Measurements from ENCODE around the gene HECW1.
A peak's percentile ranks its signal among the peaks of the same experiment; 100 is the strongest.

HECW1 gene

DNA sequence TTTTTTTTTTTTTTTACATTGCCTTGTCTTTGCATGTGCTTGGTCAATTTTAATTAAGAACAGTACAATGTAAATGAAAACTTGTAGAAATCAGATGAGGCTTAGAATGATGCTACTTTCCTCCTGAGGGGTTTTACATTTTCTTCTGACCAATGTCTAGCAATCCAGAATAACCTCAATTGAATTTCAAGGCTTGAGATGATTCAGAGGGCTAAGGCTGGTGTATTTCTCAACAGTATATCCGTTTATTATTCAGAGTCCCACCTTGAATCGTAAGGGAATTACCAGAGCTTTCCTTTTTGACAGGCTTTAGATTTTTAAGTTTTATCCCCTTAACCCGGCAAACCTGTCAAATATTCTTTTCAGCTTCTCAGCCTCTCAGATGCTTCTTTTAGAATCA lies 239.2 kb downstream of the HECW1 start (continued):
- TF ChIP-seq PRDM10 (tag by site-specific recombination; IDR thresholded peaks at IDR 0.05) (no peak), HOXC10 (CRISPR knock-in tag; IDR thresholded peaks at IDR 0.05) (no peak), ZNF707 (tag by site-specific recombination; IDR thresholded peaks at IDR 0.05) (no peak), SP3 (tag by site-specific recombination; IDR thresholded peaks at IDR 0.05) (no peak)

DNA sequence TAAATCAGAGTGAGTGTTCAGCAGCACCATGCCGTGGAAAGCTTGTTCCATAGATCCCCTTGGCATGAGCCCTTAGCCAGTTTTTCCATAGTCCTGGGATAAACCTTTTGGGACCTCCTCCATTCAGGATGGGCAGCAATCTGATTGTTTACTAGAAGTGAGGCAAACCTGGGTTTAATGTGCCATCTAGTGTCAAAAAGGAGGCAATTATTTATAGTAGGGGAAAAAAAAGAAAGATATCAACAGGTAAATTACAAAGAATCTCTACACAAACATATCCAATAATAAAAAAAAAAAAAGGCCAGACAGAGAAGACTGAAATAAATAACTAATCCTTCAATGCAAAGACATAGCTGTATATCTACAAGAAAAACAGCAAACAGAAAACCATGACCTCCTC lies 241.5 kb downstream of the HECW1 start:
- ChIA-PET POLR2A (no interaction called here), CTCF (interaction anchor here (0.6 to 1.5 kb wide), 12 partner anchors 14 to 1413 kb away, joined by 3 to 8 read pairs (median 3); no protein-coding TSS in a partner anchor)
- H3K9me3 ChIP-seq (ENCODE audit: control insufficient read depth, insufficient read depth, low read depth, low read length), result no peaks in the 10 kb centered on the region; the same call in 1 of the 2 replicates
- H3K4me3 ChIP-seq (ENCODE audit: low read depth, low read length), result no peak overlapping the region
- no peaks in the 10 kb centered on the region for H3K36me3 ChIP-seq (ENCODE audit: control insufficient read depth in 2 of 2, insufficient read depth in 1 of 2, low read length in 2 of 2)
- TF ChIP-seq ZNF202 (tag by site-specific recombination; IDR thresholded peaks at IDR 0.05; ENCODE audit: borderline replicate concordance) (no peak), ZNF792 (tag by site-specific recombination; IDR thresholded peaks at IDR 0.05) (no peak), PRDM1 (tag by site-specific recombination; IDR thresholded peaks at IDR 0.05) (no peak), ZNF16 (tag by site-specific recombination; IDR thresholded peaks at IDR 0.05; ENCODE audit: low read depth) (no peak), ZNF654 (tag by site-specific recombination; IDR thresholded peaks at IDR 0.05; ENCODE audit: low read depth) (peak; percentile 2; the same call in 1 of the 2 replicates), REPIN1 (tag by site-specific recombination; IDR thresholded peaks at IDR 0.05; ENCODE audit: low read depth) (no peak), SP2 (tag by site-specific recombination; IDR thresholded peaks at IDR 0.05) (no peak), ZNF623 (tag by site-specific recombination; IDR thresholded peaks at IDR 0.05) (no peak), YY2 (tag by site-specific recombination; IDR thresholded peaks at IDR 0.05) (no peak), ZNF585B (tag by site-specific recombination; IDR thresholded peaks at IDR 0.05) (no peak), ZNF433 (tag by site-specific recombination; IDR thresholded peaks at IDR 0.05; ENCODE audit: low read depth) (no peak), EGR2 (tag by site-specific recombination; IDR thresholded peaks at IDR 0.05; ENCODE audit: low read depth) (no peak), SCRT2 (tag by site-specific recombination; IDR thresholded peaks at IDR 0.05) (peak; percentile 63), ZNF362 (tag by site-specific recombination; IDR thresholded peaks at IDR 0.05) (no peak), SETDB1 (IDR thresholded peaks at IDR 0.05; ENCODE audit: insufficient read length, low read length) (peak; percentile 92), ZNF138 (tag by site-specific recombination; IDR thresholded peaks at IDR 0.05; ENCODE audit: borderline replicate concordance) (no peak), ZNF133 (tag by site-specific recombination; IDR thresholded peaks at IDR 0.05) (no peak), ZNF660 (tag by site-specific recombination; IDR thresholded peaks at IDR 0.05) (no peak)
- TF ChIP-seq, protein P1, sequence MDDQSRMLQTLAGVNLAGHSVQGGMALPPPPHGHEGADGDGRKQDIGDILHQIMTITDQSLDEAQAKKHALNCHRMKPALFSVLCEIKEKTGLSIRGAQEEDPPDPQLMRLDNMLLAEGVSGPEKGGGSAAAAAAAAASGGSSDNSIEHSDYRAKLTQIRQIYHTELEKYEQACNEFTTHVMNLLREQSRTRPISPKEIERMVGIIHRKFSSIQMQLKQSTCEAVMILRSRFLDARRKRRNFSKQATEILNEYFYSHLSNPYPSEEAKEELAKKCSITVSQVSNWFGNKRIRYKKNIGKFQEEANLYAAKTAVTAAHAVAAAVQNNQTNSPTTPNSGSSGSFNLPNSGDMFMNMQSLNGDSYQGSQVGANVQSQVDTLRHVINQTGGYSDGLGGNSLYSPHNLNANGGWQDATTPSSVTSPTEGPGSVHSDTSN (CRISPR knock-in tag; IDR thresholded peaks at IDR 0.05), result no peak
- no peaks in the 10 kb centered on the region for H3K4me1 ChIP-seq (ENCODE audit: control insufficient read depth, insufficient read depth, low read length)
- H3K27ac ChIP-seq (ENCODE audit: extremely low read depth, low read depth, low read length), result no peak overlapping the region
